GM23338 (cell line): ENCODE data around the gene COL6A3.

Source experiments
- CREB1 ChIP-seq: fragments of 250-450 bp; sonication (Bioruptor Pico); IDR thresholded peaks from 2 replicates; pipeline ENCODE4 v1.5.0; 2020; ENCODE audit warnings: low read depth, mild to moderate bottlenecking, moderate library complexity
- EZH2 ChIP-seq: fragments of 200-600 bp; sonication (generic); IDR thresholded peaks from one replicate; pipeline ENCODE4 v1.8.0; 2017; ENCODE audit warnings: antibody characterized with exemption, mild to moderate bottlenecking, low read depth; ENCODE audit not compliant: unreplicated experiment
- EZH2phosphoT487 ChIP-seq: fragments of 200-600 bp; sonication (generic); IDR thresholded peaks from one replicate; pipeline ENCODE4 v1.8.1; 2018; ENCODE audit warnings: antibody characterized with exemption; ENCODE audit not compliant: unreplicated experiment
- JUNB ChIP-seq: IDR thresholded peaks from one replicate; pipeline ENCODE4 v1.6.1; 2016; ENCODE audit warnings: antibody characterized with exemption; ENCODE audit not compliant: unreplicated experiment
- POLR2AphosphoS5 ChIP-seq: IDR thresholded peaks from 2 replicates; pipeline ENCODE4 v1.6.1; 2016; ENCODE audit warnings: antibody characterized with exemption, low read depth
- ZNF331 ChIP-seq: fragments of 250-450 bp; sonication (Bioruptor Pico); IDR thresholded peaks from 2 replicates; pipeline ENCODE4 v1.5.0; 2020; ENCODE audit warnings: low read depth, mild to moderate bottlenecking, moderate library complexity
- TF ChIP-seq, protein P1 (sequence below), 2 experiments: fragments of 200-600 bp in 1 of 2; sonication (generic) in 1 of 2; conservative IDR thresholded peaks; 2 replicates each; pipeline versions ENCODE4 v1.5.1 to v1.6.1; 2016 to 2017; ENCODE audit warnings: antibody characterized with exemption in 2 of 2, low read depth in 2 of 2, mild to moderate bottlenecking in 2 of 2, moderate library complexity in 1 of 2
- TF ChIP-seq, protein P2 (sequence below): IDR thresholded peaks from one replicate; pipeline ENCODE4 v1.6.1; 2018; ENCODE audit warnings: antibody characterized with exemption; ENCODE audit not compliant: unreplicated experiment

DNA sequence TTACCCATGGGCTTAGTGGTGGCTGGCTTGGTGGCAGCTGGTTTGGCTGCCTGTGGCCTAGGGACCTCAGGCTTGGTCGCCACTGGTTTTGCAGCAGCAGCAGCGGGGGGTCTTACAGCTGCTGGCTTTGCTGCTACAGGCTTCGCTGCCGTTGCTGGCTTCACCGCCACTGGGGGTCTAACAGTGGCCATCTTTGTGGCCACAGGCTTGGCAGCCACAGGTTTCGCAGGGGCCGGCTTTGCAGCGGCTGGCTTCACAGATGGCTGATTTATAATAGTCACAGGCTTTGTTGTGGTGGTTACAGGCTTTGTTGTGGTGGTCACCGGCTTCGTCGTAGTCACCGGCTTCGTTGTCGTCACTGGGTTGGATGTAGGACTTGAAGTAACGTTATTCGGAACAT is 77.8 kb downstream of the COL6A3 start:
- TF ChIP-seq EZH2 (no peak), POLR2AphosphoS5 (no peak), CREB1 (CRISPR knock-in tag) (no peak), EZH2phosphoT487 (no peak), JUNB (no peak), ZNF331 (CRISPR knock-in tag) (no peak)
- TF ChIP-seq, protein P1, sequence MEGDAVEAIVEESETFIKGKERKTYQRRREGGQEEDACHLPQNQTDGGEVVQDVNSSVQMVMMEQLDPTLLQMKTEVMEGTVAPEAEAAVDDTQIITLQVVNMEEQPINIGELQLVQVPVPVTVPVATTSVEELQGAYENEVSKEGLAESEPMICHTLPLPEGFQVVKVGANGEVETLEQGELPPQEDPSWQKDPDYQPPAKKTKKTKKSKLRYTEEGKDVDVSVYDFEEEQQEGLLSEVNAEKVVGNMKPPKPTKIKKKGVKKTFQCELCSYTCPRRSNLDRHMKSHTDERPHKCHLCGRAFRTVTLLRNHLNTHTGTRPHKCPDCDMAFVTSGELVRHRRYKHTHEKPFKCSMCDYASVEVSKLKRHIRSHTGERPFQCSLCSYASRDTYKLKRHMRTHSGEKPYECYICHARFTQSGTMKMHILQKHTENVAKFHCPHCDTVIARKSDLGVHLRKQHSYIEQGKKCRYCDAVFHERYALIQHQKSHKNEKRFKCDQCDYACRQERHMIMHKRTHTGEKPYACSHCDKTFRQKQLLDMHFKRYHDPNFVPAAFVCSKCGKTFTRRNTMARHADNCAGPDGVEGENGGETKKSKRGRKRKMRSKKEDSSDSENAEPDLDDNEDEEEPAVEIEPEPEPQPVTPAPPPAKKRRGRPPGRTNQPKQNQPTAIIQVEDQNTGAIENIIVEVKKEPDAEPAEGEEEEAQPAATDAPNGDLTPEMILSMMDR (conservative IDR thresholded peaks at IDR 0.05; ENCODE audit: low read depth in 2 of 2) = no peak
- TF ChIP-seq, protein P2, sequence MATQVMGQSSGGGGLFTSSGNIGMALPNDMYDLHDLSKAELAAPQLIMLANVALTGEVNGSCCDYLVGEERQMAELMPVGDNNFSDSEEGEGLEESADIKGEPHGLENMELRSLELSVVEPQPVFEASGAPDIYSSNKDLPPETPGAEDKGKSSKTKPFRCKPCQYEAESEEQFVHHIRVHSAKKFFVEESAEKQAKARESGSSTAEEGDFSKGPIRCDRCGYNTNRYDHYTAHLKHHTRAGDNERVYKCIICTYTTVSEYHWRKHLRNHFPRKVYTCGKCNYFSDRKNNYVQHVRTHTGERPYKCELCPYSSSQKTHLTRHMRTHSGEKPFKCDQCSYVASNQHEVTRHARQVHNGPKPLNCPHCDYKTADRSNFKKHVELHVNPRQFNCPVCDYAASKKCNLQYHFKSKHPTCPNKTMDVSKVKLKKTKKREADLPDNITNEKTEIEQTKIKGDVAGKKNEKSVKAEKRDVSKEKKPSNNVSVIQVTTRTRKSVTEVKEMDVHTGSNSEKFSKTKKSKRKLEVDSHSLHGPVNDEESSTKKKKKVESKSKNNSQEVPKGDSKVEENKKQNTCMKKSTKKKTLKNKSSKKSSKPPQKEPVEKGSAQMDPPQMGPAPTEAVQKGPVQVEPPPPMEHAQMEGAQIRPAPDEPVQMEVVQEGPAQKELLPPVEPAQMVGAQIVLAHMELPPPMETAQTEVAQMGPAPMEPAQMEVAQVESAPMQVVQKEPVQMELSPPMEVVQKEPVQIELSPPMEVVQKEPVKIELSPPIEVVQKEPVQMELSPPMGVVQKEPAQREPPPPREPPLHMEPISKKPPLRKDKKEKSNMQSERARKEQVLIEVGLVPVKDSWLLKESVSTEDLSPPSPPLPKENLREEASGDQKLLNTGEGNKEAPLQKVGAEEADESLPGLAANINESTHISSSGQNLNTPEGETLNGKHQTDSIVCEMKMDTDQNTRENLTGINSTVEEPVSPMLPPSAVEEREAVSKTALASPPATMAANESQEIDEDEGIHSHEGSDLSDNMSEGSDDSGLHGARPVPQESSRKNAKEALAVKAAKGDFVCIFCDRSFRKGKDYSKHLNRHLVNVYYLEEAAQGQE = no peak
